Dedifferentiated amniotic fluid mesenchymal stem cell (primary cell): ENCODE data around the gene SORCS2.

Experiments
- DNase-seq: peaks from one replicate; pipeline ENCODE4 v3.0.0-alpha.2; 2016; ENCODE audit errors: extremely low spot score

SORCS2 gene

GRCh38 chr4:7356667-7357310, 164.5 kb downstream of the SORCS2 start:
- no peak for DNase-seq

- no peak for DNase-seq
Measured at GRCh38 chr4:7357323-7357722, 165.0 kb downstream of the SORCS2 start.

- DNase-seq: peak; percentile 78
Measured at GRCh38 chr4:7358100-7358735, 165.9 kb downstream of the SORCS2 start.

GRCh38 chr4:7359400-7360062, 167.2 kb downstream of the SORCS2 start:
- no peak for DNase-seq

GRCh38 chr4:7360806-7361205, 168.5 kb downstream of the SORCS2 start:
- no peak for DNase-seq

- no peak for DNase-seq
Measured at GRCh38 chr4:7361280-7361895, 169.1 kb downstream of the SORCS2 start.

GRCh38 chr4:7362341-7362740, 170.0 kb downstream of the SORCS2 start:
- DNase-seq: no peak

- DNase-seq: no peak
Measured at GRCh38 chr4:7362862-7363430, 170.6 kb downstream of the SORCS2 start.

- no peak for DNase-seq
Measured at GRCh38 chr4:7364979-7365378, 172.6 kb downstream of the SORCS2 start.

- DNase-seq: no peak
Measured at GRCh38 chr4:7365462-7366179, 173.3 kb downstream of the SORCS2 start.

GRCh38 chr4:7366180-7366945, 174.0 kb downstream of the SORCS2 start:
- no peak for DNase-seq

GRCh38 chr4:7366954-7367353, 174.6 kb downstream of the SORCS2 start:
- no peak for DNase-seq

GRCh38 chr4:7367406-7367805, 175.1 kb downstream of the SORCS2 start:
- DNase-seq: no peak

- DNase-seq: no peak
Measured at GRCh38 chr4:7367864-7368277, 175.5 kb downstream of the SORCS2 start.

GRCh38 chr4:7368296-7368695, 176.0 kb downstream of the SORCS2 start:
- no peak for DNase-seq

- DNase-seq: no peak
Measured at GRCh38 chr4:7369511-7369910, 177.2 kb downstream of the SORCS2 start.

GRCh38 chr4:7370038-7370437, 177.7 kb downstream of the SORCS2 start:
- DNase-seq: no peak

GRCh38 chr4:7371210-7371941, 179.0 kb downstream of the SORCS2 start:
- peak; percentile 54 for DNase-seq

GRCh38 chr4:7372673-7373072, 180.3 kb downstream of the SORCS2 start:
- no peak for DNase-seq

GRCh38 chr4:7374571-7374970, 182.2 kb downstream of the SORCS2 start:
- DNase-seq: no peak
